GM06990 (cell line): ENCODE data around the gene CSDE1.

Experiments
- DNase-seq: peaks from one replicate; pipeline ENCODE4 v3.0.0-alpha.2; 2011; ENCODE audit not compliant: insufficient read length; ENCODE audit errors: extremely low read depth
- H3K27me3 ChIP-seq: replicated peaks from 2 replicates; pipeline ENCODE4 v1.6.0; 2011; ENCODE audit warnings: low read length; ENCODE audit not compliant: control insufficient read depth, insufficient read depth
- H3K36me3 ChIP-seq: 2 replicates; pipeline ENCODE4 v1.5.1; 2011; ENCODE audit warnings: low read length; ENCODE audit not compliant: control insufficient read depth, insufficient read depth
- H3K4me3 ChIP-seq: replicated peaks from 2 replicates; pipeline ENCODE4 v1.5.1; 2011; ENCODE audit warnings: low read depth, mild to moderate bottlenecking, control low read depth, low read length
- CTCF ChIP-seq: IDR thresholded peaks from 2 replicates; pipeline ENCODE4 v1.5.1; 2011; ENCODE audit warnings: low read length, control low read depth, mild to moderate bottlenecking, inconsistent platforms; ENCODE audit not compliant: insufficient read depth, poor library complexity, severe bottlenecking

CSDE1 gene

GRCh38 chr1:114741963-114742746 lies 15.6 kb downstream of the CSDE1 start:
- TF ChIP-seq CTCF = no peak

GRCh38 chr1:114740331-114740730 lies 17.5 kb downstream of the CSDE1 start:
- no peak for TF ChIP-seq CTCF
- DNase-seq = no peak
- H3K36me3 ChIP-seq = peaks cover 9% of the 10 kb centered on the region
- no peaks in the 10 kb centered on the region for H3K27me3 ChIP-seq
- H3K4me3 ChIP-seq = no peak overlapping the region

More at GRCh38 chr1:114741963-114742746, 15.6 kb downstream of the CSDE1 start:
- DNase-seq = no peak
- H3K27me3 ChIP-seq = no peaks in the 10 kb centered on the region
- no peak overlapping the region for H3K4me3 ChIP-seq
- H3K36me3 ChIP-seq = peaks cover 6% of the 10 kb centered on the region

GRCh38 chr1:114737314-114737849 lies 20.4 kb downstream of the CSDE1 start:
- Histone ChIP-seq H3K27me3 (no peaks in the 10 kb centered on the region), H3K4me3 (no peak overlapping the region), H3K36me3 (peaks cover 10% of the 10 kb centered on the region)
- no peak for TF ChIP-seq CTCF
- no peak for DNase-seq

GRCh38 chr1:114735479-114735878 lies 22.3 kb downstream of the CSDE1 start:
- DNase-seq = no peak
- Histone ChIP-seq H3K27me3 (no peaks in the 10 kb centered on the region), H3K36me3 (peaks cover 11% of the 10 kb centered on the region), H3K4me3 (no peak overlapping the region)
- no peak for TF ChIP-seq CTCF

- Histone ChIP-seq H3K4me3 (no peak overlapping the region), H3K36me3 (peaks cover 10% of the 10 kb centered on the region), H3K27me3 (no peaks in the 10 kb centered on the region)
- TF ChIP-seq CTCF = no peak
- DNase-seq = no peak
These were observed 28.0 kb downstream of the CSDE1 start for GRCh38 chr1:114729782-114730181.
